GM23338 (cell line): ENCODE results near the gene KCNH8. TPM values are rescaled to one million over a fixed set of nuclear protein-coding genes. Genes with fewer than 3 reads are reported as not detected.

Experiments used
- ATAC-seq: fragments of 200-7000 bp; cut with Tn5 transposase; 3 replicates; pipeline ENCODE4 v1.9.1; 2020
- DNase-seq: peaks from one replicate; pipeline ENCODE4 v3.0.0-alpha.2; 2015; ENCODE audit warnings: low spot score
- H2AFZ ChIP-seq: fragments of 200-600 bp; sonication (generic); 2 replicates; pipeline ENCODE4 v1.8.0; 2016; ENCODE audit warnings: antibody characterized with exemption, mild to moderate bottlenecking, moderate library complexity
- H3F3A ChIP-seq: fragments of 200-600 bp; sonication (generic); replicated peaks from 2 replicates; pipeline ENCODE4 v1.8.0; 2017; ENCODE audit warnings: antibody characterized with exemption, mixed run types, low read depth
- H3K27ac ChIP-seq: fragments of 200-600 bp; sonication (generic); 2 replicates; pipeline ENCODE4 v1.6.1; 2016; ENCODE audit warnings: low read depth
- H3K27me3 ChIP-seq: fragments of 200-600 bp; sonication (generic); 2 replicates; pipeline ENCODE4 v1.8.0; 2016; ENCODE audit warnings: mild to moderate bottlenecking, mixed run types, moderate library complexity; ENCODE audit not compliant: insufficient read depth
- H3K36me3 ChIP-seq: fragments of 200-600 bp; sonication (generic); 2 replicates; pipeline ENCODE4 v1.8.0; 2016; ENCODE audit warnings: mild to moderate bottlenecking; ENCODE audit not compliant: insufficient read depth
- H3K4me1 ChIP-seq: fragments of 200-600 bp; sonication (generic); 2 replicates; pipeline ENCODE4 v1.8.0; 2016; ENCODE audit warnings: mild to moderate bottlenecking, moderate library complexity; ENCODE audit not compliant: insufficient read depth
- H3K4me2 ChIP-seq: fragments of 200-600 bp; sonication (generic); 2 replicates; pipeline ENCODE4 v1.7.1; 2017; ENCODE audit warnings: mixed run types
- H3K4me3 ChIP-seq: fragments of 200-600 bp; sonication (generic); 2 replicates; pipeline ENCODE4 v1.6.1; 2016; ENCODE audit warnings: mixed run types
- H3K79me2 ChIP-seq: fragments of 200-600 bp; sonication (generic); replicated peaks from 2 replicates; pipeline ENCODE4 v1.8.0; 2017; ENCODE audit warnings: mild to moderate bottlenecking; ENCODE audit not compliant: insufficient read depth
- H3K9me2 ChIP-seq: fragments of 200-600 bp; sonication (generic); 2 replicates; pipeline ENCODE4 v1.8.0; 2017; ENCODE audit not compliant: insufficient read depth
- H4K20me1 ChIP-seq: fragments of 200-600 bp; sonication (generic); replicated peaks from 2 replicates; pipeline ENCODE4 v1.8.0; 2017; ENCODE audit warnings: mild to moderate bottlenecking; ENCODE audit not compliant: insufficient read depth
- H3K27ac Mint-ChIP-seq: 2 replicates; pipeline ENCODE4 v1.8.0; 2020; ENCODE audit warnings: inconsistent platforms, mild to moderate bottlenecking, moderate library complexity, mixed read lengths
- H3K27me3 Mint-ChIP-seq: 3 replicates; pipeline ENCODE4 v1.8.0; 2022; ENCODE audit warnings: low read depth, mild to moderate bottlenecking, moderate library complexity, mixed read lengths, inconsistent platforms; ENCODE audit not compliant: insufficient read depth, poor library complexity
- H3K36me3 Mint-ChIP-seq: 3 replicates; pipeline ENCODE4 v1.8.0; 2021; ENCODE audit warnings: low read depth, mild to moderate bottlenecking, inconsistent platforms, moderate library complexity, mixed read lengths
- H3K4me1 Mint-ChIP-seq: 3 replicates; pipeline ENCODE4 v1.8.0; 2020; ENCODE audit warnings: mild to moderate bottlenecking, inconsistent platforms, mixed read lengths
- H3K4me3 Mint-ChIP-seq: 3 replicates; pipeline ENCODE4 v1.8.0; 2021; ENCODE audit warnings: moderate library complexity, mild to moderate bottlenecking, inconsistent platforms, mixed read lengths
- H3K9me3 Mint-ChIP-seq: 3 replicates; pipeline ENCODE4 v1.8.0; 2020; ENCODE audit warnings: moderate library complexity, mild to moderate bottlenecking, inconsistent platforms, mixed read lengths
- CREB1 ChIP-seq: fragments of 250-450 bp; sonication (Bioruptor Pico); IDR thresholded peaks from 2 replicates; pipeline ENCODE4 v1.5.0; 2020; ENCODE audit warnings: low read depth, mild to moderate bottlenecking, moderate library complexity
- EZH2phosphoT487 ChIP-seq: fragments of 200-600 bp; sonication (generic); IDR thresholded peaks from one replicate; pipeline ENCODE4 v1.8.1; 2018; ENCODE audit warnings: antibody characterized with exemption; ENCODE audit not compliant: unreplicated experiment
- JUNB ChIP-seq: IDR thresholded peaks from one replicate; pipeline ENCODE4 v1.6.1; 2016; ENCODE audit warnings: antibody characterized with exemption; ENCODE audit not compliant: unreplicated experiment
- ZNF331 ChIP-seq: fragments of 250-450 bp; sonication (Bioruptor Pico); IDR thresholded peaks from 2 replicates; pipeline ENCODE4 v1.5.0; 2020; ENCODE audit warnings: low read depth, mild to moderate bottlenecking, moderate library complexity
- polyA plus RNA-seq: library from polyadenylated mRNA; unstranded; fragments of >200 nt; fragmentation: Nextera tagmentation; extraction: Ambion mirVana; gene quantifications from 2 replicates; pipeline ENCODE4 v1.2.1, GENCODE V29; 2016
- total RNA-seq: library from RNA; depleted of rRNA; stranded (reverse); fragments of >200 nt; shearing (Covaris generic); gene quantifications from 2 replicates; pipeline ENCODE4 v1.2.3, GENCODE V29; 2014
- TF ChIP-seq, protein P1 (sequence below): IDR thresholded peaks from one replicate; pipeline ENCODE4 v1.6.1; 2018; ENCODE audit warnings: antibody characterized with exemption; ENCODE audit not compliant: unreplicated experiment
- TF ChIP-seq, protein P2 (sequence below): fragments of 250-450 bp; sonication (Bioruptor Pico); IDR thresholded peaks from 2 replicates; pipeline ENCODE4 v1.5.0; 2020; ENCODE audit warnings: mild to moderate bottlenecking, moderate library complexity

Gene KCNH8
- total and polyA plus RNA-seq, 2 experiments from 2014 or later, result 1.3 to 3.4 TPM

DNA sequence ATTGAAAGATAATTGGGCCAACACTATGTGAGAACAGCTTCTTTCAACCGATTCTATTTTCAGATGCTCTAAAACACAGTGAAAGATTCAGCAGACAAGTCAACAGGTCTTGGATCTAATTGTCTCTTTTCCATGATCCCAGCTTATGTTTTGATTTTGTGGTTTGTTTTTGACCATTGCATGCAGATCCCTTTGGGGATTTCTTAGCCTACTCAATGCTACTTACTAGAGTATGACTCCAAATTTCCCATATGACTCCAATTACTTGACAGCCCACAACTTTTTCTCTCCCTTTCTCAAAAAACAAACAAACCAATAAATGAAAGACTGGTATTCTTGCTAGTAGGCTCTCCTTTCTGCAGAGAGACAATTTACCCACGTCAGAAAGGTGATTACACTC, 67.1 kb downstream of the KCNH8 start (continued):
- TF ChIP-seq, protein P1, sequence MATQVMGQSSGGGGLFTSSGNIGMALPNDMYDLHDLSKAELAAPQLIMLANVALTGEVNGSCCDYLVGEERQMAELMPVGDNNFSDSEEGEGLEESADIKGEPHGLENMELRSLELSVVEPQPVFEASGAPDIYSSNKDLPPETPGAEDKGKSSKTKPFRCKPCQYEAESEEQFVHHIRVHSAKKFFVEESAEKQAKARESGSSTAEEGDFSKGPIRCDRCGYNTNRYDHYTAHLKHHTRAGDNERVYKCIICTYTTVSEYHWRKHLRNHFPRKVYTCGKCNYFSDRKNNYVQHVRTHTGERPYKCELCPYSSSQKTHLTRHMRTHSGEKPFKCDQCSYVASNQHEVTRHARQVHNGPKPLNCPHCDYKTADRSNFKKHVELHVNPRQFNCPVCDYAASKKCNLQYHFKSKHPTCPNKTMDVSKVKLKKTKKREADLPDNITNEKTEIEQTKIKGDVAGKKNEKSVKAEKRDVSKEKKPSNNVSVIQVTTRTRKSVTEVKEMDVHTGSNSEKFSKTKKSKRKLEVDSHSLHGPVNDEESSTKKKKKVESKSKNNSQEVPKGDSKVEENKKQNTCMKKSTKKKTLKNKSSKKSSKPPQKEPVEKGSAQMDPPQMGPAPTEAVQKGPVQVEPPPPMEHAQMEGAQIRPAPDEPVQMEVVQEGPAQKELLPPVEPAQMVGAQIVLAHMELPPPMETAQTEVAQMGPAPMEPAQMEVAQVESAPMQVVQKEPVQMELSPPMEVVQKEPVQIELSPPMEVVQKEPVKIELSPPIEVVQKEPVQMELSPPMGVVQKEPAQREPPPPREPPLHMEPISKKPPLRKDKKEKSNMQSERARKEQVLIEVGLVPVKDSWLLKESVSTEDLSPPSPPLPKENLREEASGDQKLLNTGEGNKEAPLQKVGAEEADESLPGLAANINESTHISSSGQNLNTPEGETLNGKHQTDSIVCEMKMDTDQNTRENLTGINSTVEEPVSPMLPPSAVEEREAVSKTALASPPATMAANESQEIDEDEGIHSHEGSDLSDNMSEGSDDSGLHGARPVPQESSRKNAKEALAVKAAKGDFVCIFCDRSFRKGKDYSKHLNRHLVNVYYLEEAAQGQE, result no peak
- TF ChIP-seq CREB1 (CRISPR knock-in tag) (no peak), EZH2phosphoT487 (no peak)

DNA sequence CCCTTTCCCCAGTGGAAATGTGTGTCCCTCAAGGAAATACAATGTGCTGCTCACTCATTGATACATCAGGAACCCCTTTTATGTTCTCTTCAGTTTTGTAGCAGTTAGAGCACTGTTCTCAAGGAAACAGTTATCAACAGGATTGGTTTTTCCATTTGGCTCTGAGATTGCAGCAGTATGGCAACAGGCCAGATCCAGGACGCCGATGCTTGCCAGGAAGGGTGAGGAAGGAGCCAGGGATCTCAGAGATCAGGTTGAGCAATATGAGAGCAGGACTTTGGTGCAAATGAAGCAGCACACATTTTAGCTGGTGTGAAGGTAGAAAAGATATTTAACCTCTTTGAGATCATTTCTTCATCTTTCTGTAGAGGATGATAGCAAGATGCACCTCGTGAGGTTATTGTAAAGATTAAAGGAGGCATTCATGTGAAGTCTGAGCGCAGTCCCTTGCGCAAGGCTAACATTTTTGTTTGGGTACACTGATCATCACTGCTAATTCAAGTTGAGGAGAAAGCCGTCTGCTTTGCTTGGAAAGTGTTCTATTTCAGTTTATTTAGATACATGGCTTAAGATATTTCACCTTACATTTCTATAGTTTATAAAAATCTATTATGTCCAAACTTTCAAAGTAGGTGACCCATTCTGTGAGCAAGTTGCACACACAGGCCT, 68.5 kb downstream of the KCNH8 start:
- Histone ChIP-seq H3F3A (no peaks in the 10 kb centered on the region), H3K27me3 (no peaks in the 10 kb centered on the region), H2AFZ (no peak overlapping the region), H3K4me1 (no peaks in the 10 kb centered on the region), H3K36me3 (no peaks in the 10 kb centered on the region), H3K79me2 (no peaks in the 10 kb centered on the region), H3K27ac (no peak overlapping the region), H4K20me1 (no peaks in the 10 kb centered on the region), H3K4me3 (no peak overlapping the region), H3K9me2 (peaks cover 7% of the 10 kb centered on the region; the same call in 1 of the 2 replicates), H3K4me2 (no peak overlapping the region)
- H3K9me3 Mint-ChIP-seq, result no peaks in the 10 kb centered on the region
- H3K4me3 Mint-ChIP-seq, result no peak overlapping the region
- TF ChIP-seq ZNF331 (no peak), JUNB (no peak)
- TF ChIP-seq, protein P2, sequence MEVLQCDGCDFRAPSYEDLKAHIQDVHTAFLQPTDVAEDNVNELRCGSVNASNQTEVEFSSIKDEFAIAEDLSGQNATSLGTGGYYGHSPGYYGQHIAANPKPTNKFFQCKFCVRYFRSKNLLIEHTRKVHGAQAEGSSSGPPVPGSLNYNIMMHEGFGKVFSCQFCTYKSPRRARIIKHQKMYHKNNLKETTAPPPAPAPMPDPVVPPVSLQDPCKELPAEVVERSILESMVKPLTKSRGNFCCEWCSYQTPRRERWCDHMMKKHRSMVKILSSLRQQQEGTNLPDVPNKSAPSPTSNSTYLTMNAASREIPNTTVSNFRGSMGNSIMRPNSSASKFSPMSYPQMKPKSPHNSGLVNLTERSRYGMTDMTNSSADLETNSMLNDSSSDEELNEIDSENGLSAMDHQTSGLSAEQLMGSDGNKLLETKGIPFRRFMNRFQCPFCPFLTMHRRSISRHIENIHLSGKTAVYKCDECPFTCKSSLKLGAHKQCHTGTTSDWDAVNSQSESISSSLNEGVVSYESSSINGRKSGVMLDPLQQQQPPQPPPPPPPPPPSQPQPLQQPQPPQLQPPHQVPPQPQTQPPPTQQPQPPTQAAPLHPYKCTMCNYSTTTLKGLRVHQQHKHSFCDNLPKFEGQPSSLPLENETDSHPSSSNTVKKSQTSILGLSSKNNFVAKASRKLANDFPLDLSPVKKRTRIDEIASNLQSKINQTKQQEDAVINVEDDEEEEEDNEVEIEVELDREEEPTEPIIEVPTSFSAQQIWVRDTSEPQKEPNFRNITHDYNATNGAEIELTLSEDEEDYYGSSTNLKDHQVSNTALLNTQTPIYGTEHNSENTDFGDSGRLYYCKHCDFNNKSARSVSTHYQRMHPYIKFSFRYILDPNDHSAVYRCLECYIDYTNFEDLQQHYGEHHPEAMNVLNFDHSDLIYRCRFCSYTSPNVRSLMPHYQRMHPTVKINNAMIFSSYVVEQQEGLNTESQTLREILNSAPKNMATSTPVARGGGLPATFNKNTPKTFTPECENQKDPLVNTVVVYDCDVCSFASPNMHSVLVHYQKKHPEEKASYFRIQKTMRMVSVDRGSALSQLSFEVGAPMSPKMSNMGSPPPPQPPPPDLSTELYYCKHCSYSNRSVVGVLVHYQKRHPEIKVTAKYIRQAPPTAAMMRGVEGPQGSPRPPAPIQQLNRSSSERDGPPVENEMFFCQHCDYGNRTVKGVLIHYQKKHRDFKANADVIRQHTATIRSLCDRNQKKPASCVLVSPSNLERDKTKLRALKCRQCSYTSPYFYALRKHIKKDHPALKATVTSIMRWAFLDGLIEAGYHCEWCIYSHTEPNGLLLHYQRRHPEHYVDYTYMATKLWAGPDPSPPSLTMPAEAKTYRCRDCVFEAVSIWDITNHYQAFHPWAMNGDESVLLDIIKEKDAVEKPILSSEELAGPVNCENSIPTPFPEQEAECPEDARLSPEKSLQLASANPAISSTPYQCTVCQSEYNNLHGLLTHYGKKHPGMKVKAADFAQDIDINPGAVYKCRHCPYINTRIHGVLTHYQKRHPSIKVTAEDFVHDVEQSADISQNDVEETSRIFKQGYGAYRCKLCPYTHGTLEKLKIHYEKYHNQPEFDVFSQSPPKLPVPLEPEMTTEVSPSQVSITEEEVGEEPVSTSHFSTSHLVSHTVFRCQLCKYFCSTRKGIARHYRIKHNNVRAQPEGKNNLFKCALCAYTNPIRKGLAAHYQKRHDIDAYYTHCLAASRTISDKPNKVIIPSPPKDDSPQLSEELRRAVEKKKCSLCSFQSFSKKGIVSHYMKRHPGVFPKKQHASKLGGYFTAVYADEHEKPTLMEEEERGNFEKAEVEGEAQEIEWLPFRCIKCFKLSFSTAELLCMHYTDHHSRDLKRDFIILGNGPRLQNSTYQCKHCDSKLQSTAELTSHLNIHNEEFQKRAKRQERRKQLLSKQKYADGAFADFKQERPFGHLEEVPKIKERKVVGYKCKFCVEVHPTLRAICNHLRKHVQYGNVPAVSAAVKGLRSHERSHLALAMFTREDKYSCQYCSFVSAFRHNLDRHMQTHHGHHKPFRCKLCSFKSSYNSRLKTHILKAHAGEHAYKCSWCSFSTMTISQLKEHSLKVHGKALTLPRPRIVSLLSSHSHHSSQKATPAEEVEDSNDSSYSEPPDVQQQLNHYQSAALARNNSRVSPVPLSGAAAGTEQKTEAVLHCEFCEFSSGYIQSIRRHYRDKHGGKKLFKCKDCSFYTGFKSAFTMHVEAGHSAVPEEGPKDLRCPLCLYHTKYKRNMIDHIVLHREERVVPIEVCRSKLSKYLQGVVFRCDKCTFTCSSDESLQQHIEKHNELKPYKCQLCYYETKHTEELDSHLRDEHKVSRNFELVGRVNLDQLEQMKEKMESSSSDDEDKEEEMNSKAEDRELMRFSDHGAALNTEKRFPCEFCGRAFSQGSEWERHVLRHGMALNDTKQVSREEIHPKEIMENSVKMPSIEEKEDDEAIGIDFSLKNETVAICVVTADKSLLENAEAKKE (CRISPR knock-in tag), result no peak
- H3K4me1 Mint-ChIP-seq, result peaks cover 13% of the 10 kb centered on the region
- DNase-seq (no peak), ATAC-seq (no peak)
- no peak overlapping the region for H3K27ac Mint-ChIP-seq
- H3K36me3 Mint-ChIP-seq, result no peaks in the 10 kb centered on the region
- H3K27me3 Mint-ChIP-seq, result peaks cover 1% of the 10 kb centered on the region
